ENCODE measurements around the gene LMOD2.

GRCh38 chr7:123663200-123663599 lies 7.5 kb downstream of the LMOD2 start:
- TF ChIP-seq CTCF (IDR thresholded peaks at IDR 0.05; ENCODE audit: low read length) (no peak), EZH2 (IDR thresholded peaks at IDR 0.05; ENCODE audit: borderline replicate concordance, low read length) (no peak)

Data from OCI-LY1 (cell line).